ENCODE measurements around the gene PNLIPRP1.

PNLIPRP1 gene

GRCh38 chr10:116632596-116633215, 41.9 kb downstream of the PNLIPRP1 start:
- FAIRE-seq = no peak

- FAIRE-seq = no peak
Measured at GRCh38 chr10:116633216-116633600, 42.4 kb downstream of the PNLIPRP1 start.

GRCh38 chr10:116634126-116634975, 43.6 kb downstream of the PNLIPRP1 start:
- FAIRE-seq = no peak

- no peak for FAIRE-seq
Measured at GRCh38 chr10:116636385-116636784, 45.6 kb downstream of the PNLIPRP1 start.

GRCh38 chr10:116636976-116637375, 46.2 kb downstream of the PNLIPRP1 start:
- FAIRE-seq = no peak

- FAIRE-seq = no peak
Measured at GRCh38 chr10:116637830-116638229, 47.1 kb downstream of the PNLIPRP1 start.

- FAIRE-seq = no peak
Measured at GRCh38 chr10:116646502-116646901, 55.7 kb downstream of the PNLIPRP1 start.

- FAIRE-seq = no peak
Measured at GRCh38 chr10:116648903-116649302, 58.1 kb downstream of the PNLIPRP1 start.

- no peak for FAIRE-seq
Measured at GRCh38 chr10:116653885-116654284, 63.1 kb downstream of the PNLIPRP1 start.

GRCh38 chr10:116654816-116655215, 64.1 kb downstream of the PNLIPRP1 start:
- FAIRE-seq = no peak

- no peak for FAIRE-seq
Measured at GRCh38 chr10:116655568-116655967, 64.8 kb downstream of the PNLIPRP1 start.

GRCh38 chr10:116656044-116656443, 65.3 kb downstream of the PNLIPRP1 start:
- no peak for FAIRE-seq

- no peak for FAIRE-seq
Measured at GRCh38 chr10:116657863-116658551, 67.2 kb downstream of the PNLIPRP1 start.

All from A204.1 (cell line).